ENCODE measurements around the gene KCNMA1.

The KCNMA1 gene

GRCh38 chr10:77147871-77148270, 489.7 kb downstream of the KCNMA1 start:
- TF ChIP-seq CTCF (conservative IDR thresholded peaks at IDR 0.05; ENCODE audit: low read depth, low read length) = no peak
- H3K4me3 ChIP-seq (ENCODE audit: low read length) = no peak overlapping the region
- DNase-seq (ENCODE audit: low read depth) = no peak

GRCh38 chr10:77146712-77147336, 490.8 kb downstream of the KCNMA1 start:
- no peak for DNase-seq (ENCODE audit: low read depth)
- TF ChIP-seq CTCF (conservative IDR thresholded peaks at IDR 0.05; ENCODE audit: low read depth, low read length) = no peak

DNA sequence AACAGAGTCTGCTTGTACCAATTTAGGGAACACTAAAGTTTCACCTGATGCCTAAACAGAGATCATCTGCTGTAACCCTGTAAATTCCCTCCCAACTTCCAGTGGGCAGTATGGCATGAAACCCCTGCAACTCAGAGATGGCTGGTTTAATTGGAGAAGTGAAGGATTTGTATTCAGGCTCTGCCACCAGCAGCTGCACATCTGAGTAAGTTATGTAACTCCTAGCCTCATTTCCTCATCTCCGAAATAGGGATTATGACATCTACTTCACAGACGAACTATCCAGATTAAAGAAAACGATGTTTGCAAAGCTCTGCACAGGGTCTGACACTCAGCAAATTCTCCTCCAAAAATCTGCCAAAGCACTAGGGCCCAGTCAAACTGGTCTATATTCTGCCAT, 493.0 kb downstream of the KCNMA1 start:
- H3K4me3 ChIP-seq (ENCODE audit: low read length) = no peak overlapping the region
- DNase-seq (ENCODE audit: low read depth) = no peak
- TF ChIP-seq CTCF (conservative IDR thresholded peaks at IDR 0.05; ENCODE audit: low read depth, low read length) = no peak

More at GRCh38 chr10:77146712-77147336, 490.8 kb downstream of the KCNMA1 start:
- H3K4me3 ChIP-seq (ENCODE audit: low read length) = no peak overlapping the region

- no peak overlapping the region for H3K4me3 ChIP-seq (ENCODE audit: low read length)
- TF ChIP-seq CTCF (conservative IDR thresholded peaks at IDR 0.05; ENCODE audit: low read depth, low read length) = no peak
- no peak for DNase-seq (ENCODE audit: low read depth)
Observed at GRCh38 chr10:77139252-77140160, 498.1 kb downstream of the KCNMA1 start.

DNA sequence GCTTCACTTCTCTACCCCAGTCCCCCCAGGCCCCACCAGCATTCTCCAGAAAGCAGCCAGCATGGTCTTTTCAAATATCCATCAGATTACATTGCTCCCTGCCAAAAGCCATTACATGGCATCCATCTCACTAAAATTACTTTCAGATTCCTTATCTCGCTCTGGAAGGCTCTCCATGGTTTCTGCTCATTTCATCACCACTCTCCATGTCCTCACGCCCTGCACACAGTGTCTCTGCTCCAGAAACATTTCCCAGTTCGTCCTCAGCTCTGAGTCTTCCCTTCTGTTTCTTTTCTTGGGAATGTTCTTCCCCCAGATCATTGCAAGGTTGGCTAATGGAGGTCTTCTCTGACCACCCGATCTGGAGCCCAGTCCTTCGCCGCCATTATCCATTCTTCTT, 499.1 kb downstream of the KCNMA1 start:
- no peak for DNase-seq (ENCODE audit: low read depth)
- H3K4me3 ChIP-seq (ENCODE audit: low read length) = no peak overlapping the region
- TF ChIP-seq CTCF (conservative IDR thresholded peaks at IDR 0.05; ENCODE audit: low read depth, low read length) = no peak

DNA sequence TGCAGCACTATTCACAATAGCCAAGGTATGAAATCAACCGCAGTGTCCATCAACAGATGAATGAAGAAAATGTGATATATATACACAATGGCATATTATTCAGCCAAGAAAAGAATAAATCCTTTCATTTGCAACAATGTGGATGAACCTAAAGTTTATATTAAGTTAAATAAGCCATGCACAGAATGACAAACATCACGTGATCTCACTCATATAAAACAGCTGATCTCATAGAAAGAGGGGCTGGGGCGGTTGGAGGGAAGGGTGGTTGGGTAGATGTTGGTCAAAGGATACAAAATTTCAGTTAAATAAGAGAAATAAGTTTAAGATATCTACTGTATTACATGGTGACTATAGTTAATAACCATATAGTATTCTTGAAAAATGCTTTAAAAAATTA, 502.1 kb downstream of the KCNMA1 start:
- no peak for TF ChIP-seq CTCF (conservative IDR thresholded peaks at IDR 0.05; ENCODE audit: low read depth, low read length)
- DNase-seq (ENCODE audit: low read depth) = no peak
- H3K4me3 ChIP-seq (ENCODE audit: low read length) = no peak overlapping the region

All from retinal pigment epithelial cell (primary cell).